GM21825 (cell line): ENCODE measurements around the gene SULT2B1.

Experiments used
- ATAC-seq: cut with Tn5 transposase; IDR thresholded peaks from one replicate; pipeline ENCODE4 v1.9.1; 2021; ENCODE audit warnings: mild to moderate bottlenecking, moderate library complexity; ENCODE audit not compliant: unreplicated experiment

SULT2B1 gene

DNA sequence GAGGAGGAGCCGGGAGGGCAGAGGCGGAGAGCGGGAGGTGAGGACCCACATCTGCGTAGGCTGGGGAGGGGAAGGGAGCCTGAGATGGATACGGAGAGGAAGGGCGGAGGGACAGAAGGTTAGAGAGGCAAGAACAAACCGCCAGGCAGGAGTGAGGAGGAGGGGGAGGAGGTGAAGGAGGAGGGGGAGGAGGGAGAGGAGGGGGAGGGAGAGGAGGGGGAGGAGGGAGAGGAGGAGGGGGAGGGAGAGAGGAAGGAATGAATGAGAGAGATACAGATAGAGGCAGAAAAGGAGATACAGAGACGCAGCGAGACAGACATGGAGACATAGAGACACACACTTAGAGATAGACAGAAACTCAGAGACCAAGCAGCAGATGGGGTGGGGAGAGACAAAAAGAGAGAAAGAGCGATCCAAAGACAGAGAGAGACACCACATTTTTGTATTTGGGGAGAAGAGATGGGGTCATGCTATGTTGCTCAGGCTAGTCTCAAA, 94.8 kb downstream of the SULT2B1 start:
- ATAC-seq, result no peak

DNA sequence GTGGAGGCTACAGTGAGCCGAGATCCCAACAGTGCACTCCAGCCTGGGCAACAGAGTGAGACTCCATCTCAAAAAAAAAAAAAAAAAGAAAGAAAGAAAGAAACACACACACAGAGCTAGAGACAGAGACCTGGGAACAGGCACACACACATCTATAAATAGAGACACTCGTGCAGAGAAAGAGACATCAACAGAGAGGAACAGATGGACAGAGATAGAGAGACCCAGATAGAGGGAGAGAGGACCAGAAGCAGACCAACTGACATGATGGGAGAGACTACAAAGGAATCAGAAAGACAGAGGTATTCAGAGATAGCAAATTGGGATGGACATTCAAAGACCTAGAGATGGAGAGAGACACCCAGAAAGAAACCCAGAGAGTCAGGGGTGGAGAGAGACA, 96.2 kb downstream of the SULT2B1 start:
- ATAC-seq, result no peak
